ENCODE results near the gene NCAM1. TPM values are rescaled to one million over a fixed set of nuclear protein-coding genes. Genes with fewer than 3 reads are reported as not detected.

NCAM1 gene
- total and polyA plus RNA-seq, 9 of the 15 experiments (the other 6 are each of a cell fraction or from before 2014, with no cell fraction given), result 0.09 to 0.23 TPM; not detected in 7

DNA sequence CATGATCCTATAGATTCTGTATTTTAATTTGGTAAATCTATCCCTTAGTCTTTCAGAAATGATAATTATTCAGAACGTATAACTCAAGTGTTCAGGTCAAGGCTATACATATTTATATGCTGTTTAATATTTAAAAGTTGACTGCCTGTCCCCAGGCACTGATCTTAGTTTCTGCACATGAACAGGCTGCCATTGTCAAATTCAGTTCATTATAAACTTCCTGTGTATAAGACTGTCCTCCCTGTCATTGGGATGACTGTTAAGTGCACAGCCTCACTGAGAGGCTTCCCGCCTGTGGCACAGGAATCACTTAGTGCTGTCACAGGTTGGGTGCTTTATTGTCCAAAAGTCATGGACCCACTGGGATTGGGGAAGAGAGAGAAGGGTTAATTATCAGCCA lies 261.0 kb downstream of the NCAM1 start:
- DNase-seq (ENCODE audit: extremely low read depth in 1 of 4, low spot score in 3 of 4) (no peak), FAIRE-seq (no peak), ATAC-seq (no peak)
- CTCF ChIA-PET (ENCODE audit: low intra/inter-chr PET ratio), result no interaction called here
- H3K4me3 ChIP-seq, result no peak overlapping the region
- no peak overlapping the region for H2AFZ ChIP-seq (ENCODE audit: low read depth, low read length)
- peaks cover 0 to 6% of the 10 kb centered on the region in 2 experiments; a peak in 2 of 5 replicates for H3K27me3 ChIP-seq (ENCODE audit: control insufficient read depth in 2 of 2, insufficient read depth in 2 of 2, low read length in 2 of 2)
- in situ Hi-C loops (cut with MboI), result no loop called here
- no peaks in the 10 kb centered on the region for H3K9me3 ChIP-seq (replicated peaks; ENCODE audit: control insufficient read depth, insufficient read depth, low read depth, low read length)
- WGBS (ENCODE audit: insufficient coverage, low coverage, missing lambda C conversion rate), result 0% methylated on average over 2 of the region's 2 CpGs
- POLR2A ChIA-PET, result no interaction called here
- no peaks in the 10 kb centered on the region for H3K79me2 ChIP-seq (ENCODE audit: control insufficient read depth, insufficient read depth, low read length)
- H3K9ac ChIP-seq (ENCODE audit: insufficient read depth in 1 of 2, low read depth in 2 of 2, low read length in 2 of 2), result no peak overlapping the region
- no peaks in the 10 kb centered on the region for H4K20me1 ChIP-seq (replicated peaks; ENCODE audit: control insufficient read depth, insufficient read depth, low read length)
- BruUV-seq (replicated peaks), result no TSS peak
- no peaks in the 10 kb centered on the region for H3K4me1 ChIP-seq (replicated peaks in 1 of 2; ENCODE audit: control insufficient read depth in 2 of 2, insufficient read depth in 2 of 2, low read length in 2 of 2)
- H3K9me1 ChIP-seq (ENCODE audit: control insufficient read depth, insufficient read depth, low read length), result no peaks in the 10 kb centered on the region
- TF ChIP-seq, protein P1, sequence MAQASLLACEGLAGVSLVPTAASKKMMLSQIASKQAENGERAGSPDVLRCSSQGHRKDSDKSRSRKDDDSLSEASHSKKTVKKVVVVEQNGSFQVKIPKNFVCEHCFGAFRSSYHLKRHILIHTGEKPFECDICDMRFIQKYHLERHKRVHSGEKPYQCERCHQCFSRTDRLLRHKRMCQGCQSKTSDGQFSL (CRISPR knock-in tag; IDR thresholded peaks at IDR 0.05), result no peak
- TF ChIP-seq, protein P1 (tag; IDR thresholded peaks at IDR 0.05), result no peak
- TF ChIP-seq MXI1 (IDR thresholded peaks at IDR 0.05; ENCODE audit: low read depth, low read length) (no peak), MCM3 (IDR thresholded peaks at IDR 0.05) (no peak), NUFIP1 (IDR thresholded peaks at IDR 0.05; ENCODE audit: partially characterized antibody) (no peak), TAF9B (IDR thresholded peaks at IDR 0.05; ENCODE audit: partially characterized antibody) (no peak), HNRNPLL (IDR thresholded peaks at IDR 0.05; ENCODE audit: low read depth, low read length, poor library complexity, severe bottlenecking) (no peak), L3MBTL2 (IDR thresholded peaks at IDR 0.05) (no peak)
- H3K27ac ChIP-seq (ENCODE audit: extremely low read depth, low read depth, low read length), result no peak overlapping the region
- intact Hi-C loops (cut with micrococcal nuclease), result no loop called here
- no peaks in the 10 kb centered on the region for H3K36me3 ChIP-seq (ENCODE audit: control insufficient read depth, insufficient read depth, low read length)
- no peak overlapping the region for H3K4me2 ChIP-seq (ENCODE audit: insufficient read depth, low read length)

All from K562 (cell line).